PFSK-1 (cell line): ENCODE results near the gene TTLL6.

Experiments used
- FOXP2 ChIP-seq: optimal IDR thresholded peaks from 2 replicates; pipeline ENCODE3; 2011; ENCODE audit warnings: borderline replicate concordance, control low read depth, inconsistent platforms; ENCODE audit not compliant: insufficient read depth; ENCODE audit errors: extremely low read length, extremely low read depth
- REST ChIP-seq, 2 experiments: IDR thresholded peaks; 2 replicates each; pipeline versions ENCODE4 v1.6.1 to v1.8.0; 2011 to 2012; ENCODE audit warnings: low read depth in 2 of 2, low read length in 2 of 2, control low read depth in 1 of 2, inconsistent platforms in 1 of 2, mild to moderate bottlenecking in 1 of 2, moderate library complexity in 1 of 2; ENCODE audit not compliant: insufficient read depth in 1 of 2
- TAF1 ChIP-seq: IDR thresholded peaks from 2 replicates; pipeline ENCODE4 v1.6.1; 2012; ENCODE audit warnings: low read length, control low read depth, borderline replicate concordance; ENCODE audit not compliant: insufficient read depth

GRCh38 chr17:48790607-48791127, 26.4 kb downstream of the TTLL6 start:
- no peak for TF ChIP-seq TAF1
- TF ChIP-seq REST (IDR thresholded peaks at IDR 0.05; ENCODE audit: insufficient read depth in 1 of 2, low read depth in 2 of 2, low read length in 2 of 2) = no peak
- TF ChIP-seq FOXP2 = no peak
